Body of pancreas (tissue), 4 donors: ENCODE measurements around the gene MAU2.

Experiments used
- CTCF ChIP-seq, 7 experiments: fragments of 450-650 bp in 4 of 7; fragments of 200-600 bp in 3 of 7; sonication (generic) in 3 of 7; IDR thresholded peaks; one replicate each; pipeline ENCODE4 v1.5.1; 2016 to 2019; ENCODE audit warnings: antibody characterized with exemption in 7 of 7
- POLR2A ChIP-seq, 3 donors: fragments of 450-650 bp; IDR thresholded peaks; one replicate each; pipeline ENCODE4 v1.6.1; 2016; ENCODE audit warnings: antibody characterized with exemption in 3 of 3, mild to moderate bottlenecking in 2 of 3

- TF ChIP-seq CTCF (IDR thresholded peaks at IDR 0.05) (no peak), POLR2A (IDR thresholded peaks at IDR 0.05) (no peak)
Observed at GRCh38 chr19:19308373-19308772, 12.3 kb upstream of the MAU2 start.
